ENCODE data around the gene DHX38.
"Not testable (repeated sequence)": the region's sequence is repeated elsewhere in the genome, so short reads cannot be mapped to it uniquely, and the experiment has no call there.

DHX38 gene

DNA sequence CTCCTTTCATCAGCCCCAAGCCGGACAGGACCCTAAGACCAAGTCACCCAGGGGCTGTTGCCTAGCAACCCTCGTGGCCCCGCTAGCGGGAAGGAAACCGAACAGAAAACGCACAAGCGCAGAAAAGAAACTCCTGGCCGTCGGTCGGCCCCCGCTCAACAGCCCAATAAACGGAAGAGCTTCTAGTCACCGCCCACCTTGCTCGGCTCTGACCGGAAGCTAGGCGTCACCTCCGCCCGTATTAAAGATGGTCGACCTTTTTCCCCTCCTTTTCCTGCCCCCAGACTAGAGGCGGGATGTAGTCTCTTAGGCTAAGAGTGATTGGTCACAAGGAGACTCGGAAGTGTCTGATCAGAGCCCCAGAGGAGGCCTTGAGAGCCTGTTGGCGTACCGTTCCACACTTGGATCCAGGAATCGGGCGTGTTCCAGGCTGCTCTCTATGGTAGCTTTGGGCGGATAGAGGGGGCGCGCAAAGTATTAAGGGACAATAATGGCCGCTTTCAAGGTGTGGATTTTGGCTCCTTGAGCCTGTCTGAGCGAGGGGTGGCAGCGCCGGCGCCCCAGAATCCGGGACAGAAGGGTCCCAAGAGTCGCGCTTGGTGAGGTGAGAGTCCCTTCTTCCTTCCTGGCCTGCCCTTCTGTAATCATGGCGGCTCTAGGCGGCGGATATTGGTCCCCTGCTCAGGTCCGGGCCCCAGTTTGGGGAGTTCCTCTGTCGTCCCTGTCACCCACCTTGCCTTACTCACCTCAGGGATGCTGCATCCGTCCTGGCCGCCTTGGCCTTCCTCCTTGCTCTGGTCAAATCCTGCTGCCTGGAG, at the start of gene DHX38, which contains the start of gene TXNL4B:
Gene DHX38, plus strand, starts transcription at position 400 of the 818 bp plus-strand sequence. CDS start 2,311 bp downstream, outside the sequence.
Gene TXNL4B, minus strand, starts transcription at position 173 of the 818 bp plus-strand sequence. CDS start 2,871 bp downstream, outside the sequence.
- peak; percentile 90 for DNase-seq (ENCODE audit: low spot score)

DNA sequence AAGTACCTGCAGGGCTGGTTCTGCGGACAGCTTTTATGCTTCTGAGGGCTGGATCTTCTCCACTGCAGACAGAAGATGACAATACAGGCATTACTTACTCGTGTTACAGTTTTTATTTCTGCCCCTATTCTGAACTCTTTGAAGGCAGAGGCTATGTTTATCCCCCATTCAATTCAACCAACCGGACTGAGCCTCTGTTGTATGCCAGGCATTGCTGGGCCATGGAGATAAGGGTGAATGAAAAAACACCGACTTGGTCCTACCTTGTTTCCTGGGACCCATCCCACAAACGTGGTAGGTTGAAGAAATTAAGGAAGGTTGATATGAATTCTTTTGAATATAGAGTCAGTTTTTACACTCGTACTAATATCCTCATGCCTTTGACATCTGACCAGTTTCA, 49.4 kb upstream of the DHX38 start:
- DNase-seq (ENCODE audit: low spot score), result no peak

DNA sequence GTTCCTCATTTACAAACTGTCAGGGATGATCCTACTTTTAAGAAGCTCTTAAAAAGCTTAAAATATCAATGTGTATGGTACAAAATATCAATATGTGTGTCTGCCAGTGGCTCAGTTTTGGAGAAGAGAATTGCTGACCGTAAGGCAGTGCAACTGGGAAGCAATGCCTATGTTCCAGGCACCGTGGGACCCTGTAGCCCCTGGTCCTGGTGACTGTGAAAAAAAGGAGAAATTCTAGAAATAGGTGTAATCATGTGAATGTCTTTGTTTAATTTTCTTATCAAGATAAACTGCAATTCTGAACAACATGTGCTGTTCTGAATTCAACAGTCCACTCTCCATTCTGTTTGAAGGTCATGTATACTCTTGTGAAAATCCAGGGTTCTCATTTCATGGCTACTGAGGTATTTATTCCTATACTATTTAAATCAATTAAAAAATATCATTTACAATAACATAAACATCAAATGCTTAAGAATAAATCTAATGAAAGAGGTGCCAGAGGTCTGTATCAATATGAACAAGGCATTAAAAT, 48.8 kb upstream of the DHX38 start:
- no peak for DNase-seq (ENCODE audit: low spot score)

DNA sequence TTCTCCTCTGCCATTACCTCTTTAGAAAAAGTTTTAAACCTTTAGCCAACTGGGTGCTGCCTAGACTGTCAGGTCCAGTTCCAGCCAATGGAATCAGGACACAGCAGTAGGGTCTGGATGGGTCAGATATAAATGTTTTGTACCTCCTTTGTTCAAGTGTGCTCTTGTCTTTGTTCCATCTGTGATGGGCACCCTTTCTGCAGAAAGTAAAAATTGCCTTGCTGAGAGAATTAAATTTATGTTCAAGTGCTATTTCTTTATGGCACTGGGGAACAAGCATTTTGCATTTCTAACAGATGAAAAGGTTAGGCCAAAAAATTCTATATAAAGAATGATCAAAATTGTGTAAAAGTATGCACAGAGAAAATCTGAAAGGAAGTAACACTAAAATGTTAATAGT, 44.5 kb upstream of the DHX38 start:
- DNase-seq (ENCODE audit: low spot score), result no peak

DNA sequence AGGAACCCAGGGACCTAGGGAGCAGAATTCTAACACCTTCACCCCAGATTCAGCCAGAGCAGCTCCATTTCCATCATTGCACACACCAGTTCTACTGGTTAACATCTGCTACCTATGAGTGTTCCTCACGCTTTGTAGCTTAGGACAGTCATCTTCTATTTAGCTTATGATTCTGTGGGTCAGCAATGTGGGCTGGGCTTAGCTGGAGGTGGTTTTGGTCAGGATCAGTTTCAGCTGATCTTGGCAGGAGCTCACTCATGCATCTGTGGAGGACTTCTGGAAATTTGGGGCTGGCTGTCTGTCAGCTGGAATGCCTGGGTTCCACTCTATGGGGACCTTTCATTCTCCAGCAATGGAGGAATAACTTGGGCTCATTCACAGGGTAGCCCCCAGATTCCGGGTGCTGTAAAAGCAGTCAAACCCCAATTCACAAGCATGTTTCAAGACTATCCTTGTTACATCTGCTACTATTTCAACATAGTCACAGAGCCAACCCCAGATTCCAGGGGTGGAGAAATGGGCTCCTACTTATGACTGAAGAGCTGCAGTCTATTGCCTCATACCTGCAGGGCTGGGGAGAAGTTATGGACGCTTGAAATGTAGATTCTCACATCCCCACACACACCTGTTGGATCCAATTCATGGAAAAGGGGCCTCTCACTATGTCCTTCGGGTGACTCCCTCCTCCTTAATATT, 42.7 kb upstream of the DHX38 start:
- DNase-seq (ENCODE audit: low spot score), result no peak

DNA sequence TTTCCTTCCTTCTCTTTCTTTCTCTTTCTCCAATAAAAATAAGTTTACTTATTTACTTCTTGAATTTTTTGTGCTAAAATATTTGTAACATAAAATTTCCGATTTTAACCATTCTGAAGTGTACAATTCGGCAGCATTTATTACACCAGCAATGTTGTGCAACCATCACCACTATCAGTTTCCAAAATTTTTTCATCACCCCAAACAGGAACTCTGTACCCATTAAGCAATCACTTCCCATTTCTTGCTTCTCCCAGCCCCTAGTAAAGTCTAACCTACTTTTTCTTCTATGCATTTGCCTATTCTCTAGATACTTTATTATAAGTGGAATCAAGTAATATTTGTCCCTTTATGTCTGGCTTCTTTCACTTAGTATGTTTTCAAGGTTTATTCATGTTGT, 41.8 kb upstream of the DHX38 start:
- DNase-seq (ENCODE audit: low spot score), result no peak

DNA sequence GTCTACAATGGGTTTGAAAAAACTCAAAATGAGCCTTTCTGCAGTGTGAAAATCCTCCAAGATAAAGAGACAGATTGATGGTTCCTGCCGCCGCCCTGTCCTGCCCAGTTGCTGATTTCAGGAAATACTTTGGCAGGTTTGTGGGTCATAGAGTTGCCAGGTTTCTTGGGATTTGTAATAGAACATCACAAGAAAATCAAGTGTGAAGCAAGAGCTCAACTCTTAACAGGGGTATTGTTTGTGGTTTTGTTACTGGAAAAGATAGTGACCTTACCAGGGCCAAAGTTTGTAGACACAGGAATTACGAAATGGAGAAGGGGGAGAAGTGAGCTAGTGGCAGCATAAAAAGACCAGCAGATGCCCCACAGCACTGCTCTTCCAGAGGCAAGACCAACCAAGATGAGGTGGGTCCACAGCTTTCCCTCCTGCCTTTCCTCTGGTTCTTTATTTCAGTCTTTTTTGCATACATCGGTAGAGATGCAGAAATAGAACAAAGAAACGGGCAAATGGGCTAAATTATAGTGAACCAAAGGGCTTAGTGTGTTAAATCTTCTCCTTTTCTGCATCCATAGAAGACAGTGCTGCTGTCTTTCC, 39.3 kb upstream of the DHX38 start, which contains the start of gene HP:
Gene HP, plus strand, starts transcription at position 252 of the 594 bp plus-strand sequence. Its CDS starts 148 bp downstream, at position 400.
- DNase-seq (ENCODE audit: low spot score), result not testable (repeated sequence)

DNA sequence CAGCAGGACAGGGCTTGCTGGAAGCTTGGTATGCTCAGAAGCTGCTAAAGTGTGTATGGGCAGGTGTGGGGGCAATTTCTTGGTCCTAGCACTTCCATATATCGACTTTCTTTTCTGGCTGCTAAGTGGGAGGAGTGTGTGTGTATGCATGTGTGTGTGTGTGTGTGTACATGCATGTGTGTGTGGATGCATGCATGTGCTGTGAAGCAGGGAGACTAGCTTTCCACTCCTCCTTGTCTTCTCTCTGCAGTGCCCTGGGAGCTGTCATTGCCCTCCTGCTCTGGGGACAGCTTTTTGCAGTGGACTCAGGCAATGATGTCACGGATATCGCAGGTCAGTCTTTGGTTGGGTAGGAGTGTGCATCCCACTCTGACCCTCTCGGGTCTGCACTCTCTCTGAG, 37.7 kb upstream of the DHX38 start:
- DNase-seq (ENCODE audit: low spot score), result no peak

DNA sequence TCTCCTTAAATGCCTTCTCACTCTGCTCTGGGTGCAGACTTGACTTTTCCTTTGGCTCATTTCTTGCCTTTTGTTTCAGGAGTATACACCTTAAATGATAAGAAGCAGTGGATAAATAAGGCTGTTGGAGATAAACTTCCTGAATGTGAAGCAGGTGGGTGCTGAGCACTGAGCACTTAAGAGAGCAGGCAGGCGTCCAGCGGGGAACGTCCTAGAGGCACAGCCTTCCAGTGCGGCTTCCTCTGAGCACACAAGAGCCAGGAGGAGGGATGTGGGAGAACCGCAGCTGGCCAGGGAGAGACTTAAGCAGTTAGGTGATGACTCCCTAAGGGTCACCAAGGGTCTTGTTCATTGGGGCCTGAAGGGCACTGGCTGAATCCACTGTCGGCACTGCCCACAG, 36.3 kb upstream of the DHX38 start:
- DNase-seq (ENCODE audit: low spot score), result not testable (repeated sequence)

DNA sequence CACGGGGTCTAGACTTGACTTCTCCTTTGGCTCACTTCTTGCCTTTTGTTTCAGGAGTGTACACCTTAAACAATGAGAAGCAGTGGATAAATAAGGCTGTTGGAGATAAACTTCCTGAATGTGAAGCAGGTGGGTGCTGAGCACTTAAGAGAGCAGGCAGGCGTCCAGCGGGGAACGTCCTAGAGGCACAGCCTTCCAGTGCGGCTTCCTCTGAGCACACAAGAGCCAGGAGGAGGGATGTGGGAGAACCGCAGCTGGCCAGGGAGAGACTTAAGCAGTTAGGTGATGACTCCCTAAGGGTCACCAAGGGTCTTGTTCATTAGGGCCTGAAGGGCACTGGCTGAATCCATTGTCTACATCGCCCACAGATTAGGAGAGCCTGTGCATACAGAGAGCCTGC, 34.6 kb upstream of the DHX38 start:
- not testable (repeated sequence) for DNase-seq (ENCODE audit: low spot score)

DNA sequence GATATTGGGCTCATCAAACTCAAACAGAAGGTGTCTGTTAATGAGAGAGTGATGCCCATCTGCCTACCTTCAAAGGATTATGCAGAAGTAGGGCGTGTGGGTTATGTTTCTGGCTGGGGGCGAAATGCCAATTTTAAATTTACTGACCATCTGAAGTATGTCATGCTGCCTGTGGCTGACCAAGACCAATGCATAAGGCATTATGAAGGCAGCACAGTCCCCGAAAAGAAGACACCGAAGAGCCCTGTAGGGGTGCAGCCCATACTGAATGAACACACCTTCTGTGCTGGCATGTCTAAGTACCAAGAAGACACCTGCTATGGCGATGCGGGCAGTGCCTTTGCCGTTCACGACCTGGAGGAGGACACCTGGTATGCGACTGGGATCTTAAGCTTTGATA, 33.2 kb upstream of the DHX38 start:
- no peak for DNase-seq (ENCODE audit: low spot score)

DNA sequence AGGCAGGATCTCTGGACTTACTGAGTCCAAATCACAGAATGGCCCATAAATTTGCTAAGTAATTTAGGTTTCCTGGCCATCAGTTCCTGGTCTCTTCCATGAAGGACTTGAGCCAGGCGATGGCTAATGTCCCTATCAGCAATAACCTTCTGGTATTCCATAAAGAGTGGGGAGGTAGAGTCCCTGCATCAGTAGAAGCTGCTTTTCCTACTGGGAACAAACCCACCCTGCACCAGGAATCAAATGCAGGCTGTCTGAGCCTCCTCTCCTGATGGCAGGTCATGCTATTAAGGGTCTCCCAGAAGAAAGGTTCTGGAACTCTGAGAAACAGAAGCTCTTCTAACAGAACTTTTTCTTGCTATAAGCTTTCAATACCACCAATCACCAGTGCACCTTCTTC, 32.1 kb upstream of the DHX38 start:
- no peak for DNase-seq (ENCODE audit: low spot score)

DNA sequence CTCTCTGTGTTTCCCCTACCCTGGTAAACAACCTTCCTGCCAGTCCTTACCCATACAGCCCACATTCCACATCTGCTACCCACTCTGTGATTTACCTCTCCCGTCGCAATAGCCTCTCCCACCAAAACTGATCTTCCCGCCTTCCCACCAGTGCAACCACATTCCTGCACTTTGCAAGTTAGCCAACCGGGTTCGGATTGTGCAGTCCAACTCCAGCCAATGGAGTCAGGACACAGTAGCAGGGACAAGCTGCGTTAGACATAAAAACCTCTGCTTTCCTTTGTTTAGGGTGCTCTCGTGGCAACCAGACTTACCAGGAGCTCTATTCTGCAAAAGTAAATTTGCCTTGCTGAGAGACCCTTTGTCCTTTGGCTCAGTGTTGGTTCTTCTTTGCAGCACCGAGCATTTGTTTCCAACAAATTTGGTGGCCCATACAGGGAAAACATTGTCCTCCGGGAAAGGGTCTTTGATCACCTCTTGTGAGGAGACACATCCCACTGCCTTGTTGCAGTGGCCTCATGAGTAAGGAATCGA, 29.2 kb upstream of the DHX38 start:
- no peak for DNase-seq (ENCODE audit: low spot score)

DNA sequence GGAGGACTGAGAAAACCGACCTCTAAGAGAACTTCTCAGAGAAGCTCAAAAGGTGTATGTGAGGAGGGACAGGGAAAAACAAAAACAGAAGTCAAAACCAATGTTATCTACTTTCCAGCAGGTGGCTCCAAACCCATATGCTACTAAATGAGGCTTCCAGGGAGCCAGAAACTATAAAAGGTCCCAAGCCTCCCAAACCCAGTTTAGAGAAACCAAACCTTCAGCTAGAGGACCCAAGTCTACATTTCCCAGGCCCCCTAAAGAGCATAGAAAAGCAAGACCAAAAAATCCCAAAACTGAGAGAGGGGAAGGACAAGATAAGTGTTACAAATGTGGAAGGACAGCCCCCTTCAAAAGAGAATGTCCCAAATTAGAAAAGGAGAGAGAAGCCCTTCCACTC, 26.9 kb upstream of the DHX38 start:
- DNase-seq (ENCODE audit: low spot score), result peak; percentile 45

DNA sequence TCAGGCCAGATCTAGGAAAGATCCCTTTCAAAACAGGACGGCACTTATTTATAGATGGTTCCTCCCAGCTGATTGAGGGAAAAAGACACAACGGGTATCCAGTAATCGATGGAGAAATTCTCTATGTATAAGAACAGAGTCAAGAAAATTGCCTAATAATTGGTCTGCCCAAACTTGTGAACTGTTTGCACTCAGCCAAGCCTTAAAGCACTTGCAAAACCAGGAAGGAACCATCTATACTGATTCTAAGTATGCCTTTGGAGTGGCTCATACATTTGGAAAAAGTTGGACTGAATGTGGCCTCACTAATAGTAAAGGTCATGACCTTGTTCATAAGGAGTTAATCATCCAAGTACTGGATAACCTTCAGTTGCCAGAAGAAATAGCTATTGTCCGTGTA, 24.7 kb upstream of the DHX38 start:
- DNase-seq (ENCODE audit: low spot score), result no peak

DNA sequence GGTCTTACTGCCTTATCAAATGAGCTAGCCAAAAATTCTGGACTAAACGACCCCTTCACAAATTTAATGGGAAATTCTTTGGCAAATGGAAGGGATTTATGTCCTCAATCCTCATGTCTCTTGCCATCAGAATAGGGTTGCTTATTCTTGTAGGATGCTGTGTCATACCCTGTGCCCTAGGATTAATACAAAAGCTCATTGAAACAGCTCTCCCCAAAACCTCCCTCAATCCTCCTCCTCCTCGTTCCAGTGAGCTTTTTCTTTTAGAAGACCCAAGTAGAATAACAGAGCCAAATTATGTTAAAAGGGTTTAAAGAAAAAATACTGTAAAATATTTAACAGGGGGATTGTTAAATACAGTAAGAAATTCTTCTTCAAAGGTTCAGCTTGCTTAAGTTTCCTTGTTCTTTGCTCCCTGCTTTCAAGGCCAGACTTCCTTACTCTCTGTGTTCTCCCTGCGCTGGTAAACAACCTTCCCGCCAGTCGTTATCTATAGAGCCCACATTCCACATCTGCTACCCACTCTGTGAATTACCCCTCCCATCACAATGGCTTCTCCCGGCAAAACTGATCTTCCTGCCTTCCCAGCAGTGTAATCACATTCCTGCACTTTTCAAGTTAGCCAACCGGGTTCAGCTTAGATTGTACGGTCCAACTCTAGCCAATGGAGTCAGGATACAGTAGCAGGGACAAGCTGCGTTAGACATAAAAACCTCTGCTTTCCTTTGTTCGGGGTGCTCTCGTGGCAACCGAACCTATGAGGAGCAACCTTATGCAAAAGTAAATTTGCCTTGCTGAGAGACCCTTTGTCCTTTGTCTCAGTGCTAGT, 20.9 kb upstream of the DHX38 start:
- no peak for DNase-seq (ENCODE audit: low spot score)

DNA sequence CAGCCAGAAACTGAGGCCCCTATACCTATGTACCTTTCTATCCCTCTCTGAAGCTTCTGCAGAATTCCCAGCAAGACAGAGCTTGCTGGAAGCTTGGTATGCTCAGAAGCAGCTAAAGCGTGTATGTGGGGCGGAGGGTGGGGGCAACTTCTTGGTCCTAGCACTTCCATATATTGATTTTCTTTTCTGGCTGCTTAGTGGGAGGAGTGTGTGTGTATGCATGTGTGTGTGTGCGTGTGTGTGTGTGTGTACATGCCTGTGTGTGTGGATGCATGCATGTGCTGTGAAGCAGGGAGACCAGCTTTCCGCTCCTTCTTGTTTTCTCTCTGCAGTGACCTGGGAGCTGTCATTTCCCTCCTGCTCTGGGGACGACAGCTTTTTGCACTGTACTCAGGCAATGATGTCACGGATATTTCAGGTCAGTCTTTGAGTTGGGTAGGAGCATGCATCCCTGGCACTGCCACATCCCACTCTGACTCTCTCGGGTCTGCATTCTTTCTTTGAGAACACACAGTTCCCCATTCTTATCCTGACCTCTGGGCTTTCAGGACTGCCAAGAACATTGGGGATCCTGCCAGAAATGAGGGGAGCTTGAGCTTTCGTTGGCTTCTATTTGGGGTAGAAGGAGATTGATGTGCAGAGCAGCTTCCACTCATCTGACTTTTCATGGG, 20.0 kb upstream of the DHX38 start:
- DNase-seq (ENCODE audit: low spot score), result no peak

DNA sequence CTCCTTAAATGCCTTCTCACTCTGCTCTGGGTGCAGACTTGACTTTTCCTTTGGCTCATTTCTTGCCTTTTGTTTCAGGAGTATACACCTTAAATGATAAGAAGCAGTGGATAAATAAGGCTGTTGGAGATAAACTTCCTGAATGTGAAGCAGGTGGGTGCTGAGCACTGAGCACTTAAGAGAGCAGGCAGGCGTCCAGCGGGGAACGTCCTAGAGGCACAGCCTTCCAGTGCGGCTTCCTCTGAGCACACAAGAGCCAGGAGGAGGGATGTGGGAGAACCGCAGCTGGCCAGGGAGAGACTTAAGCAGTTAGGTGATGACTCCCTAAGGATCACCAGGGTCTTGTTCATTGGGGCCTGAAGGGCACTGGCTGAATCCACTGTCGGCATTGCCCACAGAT, 18.6 kb upstream of the DHX38 start:
- DNase-seq (ENCODE audit: low spot score), result not testable (repeated sequence)

DNA sequence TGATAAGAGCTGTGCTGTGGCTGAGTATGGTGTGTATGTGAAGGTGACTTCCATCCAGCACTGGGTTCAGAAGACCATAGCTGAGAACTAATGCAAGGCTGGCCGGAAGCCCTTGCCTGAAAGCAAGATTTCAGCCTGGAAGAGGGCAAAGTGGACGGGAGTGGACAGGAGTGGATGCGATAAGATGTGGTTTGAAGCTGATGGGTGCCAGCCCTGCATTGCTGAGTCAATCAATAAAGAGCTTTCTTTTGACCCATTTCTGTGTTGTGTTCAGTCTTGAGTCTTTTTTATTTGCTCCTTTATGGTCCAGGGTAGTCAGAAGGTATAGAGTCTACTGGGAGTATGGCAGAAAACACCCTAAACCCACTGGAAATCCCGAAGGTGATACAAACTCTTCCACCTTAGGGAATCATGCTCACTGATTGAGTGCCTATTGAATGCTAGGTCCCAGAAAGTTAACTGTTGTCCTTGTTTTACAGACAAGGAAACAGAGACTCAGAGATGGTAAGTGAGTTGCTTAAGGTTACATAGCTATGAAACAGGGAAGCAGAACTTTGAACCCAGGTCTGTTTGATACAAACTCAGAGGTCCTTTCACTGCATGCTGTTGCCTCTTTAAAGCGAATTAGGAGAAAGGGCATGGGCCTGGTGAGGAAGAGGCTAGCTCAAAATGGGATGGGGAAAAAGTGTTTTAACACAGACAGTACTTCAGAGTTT, 16.5 kb upstream of the DHX38 start:
- DNase-seq (ENCODE audit: low spot score), result not testable (repeated sequence)

DNA sequence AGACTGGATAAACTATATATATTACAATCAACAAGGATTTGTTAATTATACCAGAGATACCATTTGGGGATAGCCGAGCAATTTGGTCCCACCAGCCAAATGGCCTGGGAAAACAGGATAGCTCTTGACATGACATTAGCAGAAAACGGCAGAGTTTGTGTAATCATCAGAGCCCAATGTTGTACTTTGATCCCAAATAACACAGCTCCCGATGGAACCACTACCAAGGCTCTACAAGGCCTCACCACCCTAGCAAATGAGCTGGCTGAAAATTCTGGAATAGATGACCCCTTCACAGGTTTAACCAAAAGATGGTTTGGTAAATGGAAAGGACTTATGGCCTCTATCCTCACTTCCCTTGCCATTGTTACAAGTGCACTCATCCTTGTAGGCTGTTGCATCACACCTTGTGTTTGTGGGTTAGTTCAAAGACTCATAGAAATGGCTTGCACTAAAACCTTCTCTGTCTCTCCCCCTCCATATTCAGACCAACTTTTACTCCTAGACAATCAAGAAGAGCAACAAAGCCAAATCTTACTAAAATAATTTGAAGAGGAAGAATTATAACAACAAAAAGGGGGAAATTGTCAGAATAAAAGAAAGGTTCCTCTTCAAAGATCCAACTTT, 9.8 kb upstream of the DHX38 start:
- no peak for DNase-seq (ENCODE audit: low spot score)
